Tibial nerve (tissue), 4 donors: Measurements from ENCODE around the gene ROBO4. TPM values are rescaled to one million over a fixed set of nuclear protein-coding genes. Genes with fewer than 3 reads are reported as not detected.

ENCODE experiments used
- DNase-seq, 2 donors: peaks; one replicate each; pipeline ENCODE4 v3.0.0-alpha.2; 2019; ENCODE audit warnings: low spot score in 2 of 2
- H3K27ac ChIP-seq, 4 donors: fragments of 200-600 bp; sonication (generic) in 3 of 4; one replicate each; pipeline ENCODE4 v1.5.1; 2017 to 2019; ENCODE audit warnings: mild to moderate bottlenecking in 1 of 4
- H3K27me3 ChIP-seq, 2 donors: fragments of 200-600 bp; sonication (generic) in 1 of 2; one replicate each; pipeline versions ENCODE4 v1.5.1 to v1.6.0; 2017 to 2019
- H3K36me3 ChIP-seq, 3 donors: fragments of 200-600 bp; sonication (generic); one replicate each; pipeline ENCODE4 v1.5.1; 2018 to 2019
- H3K4me1 ChIP-seq, 4 donors: fragments of 200-600 bp; sonication (generic) in 3 of 4; one replicate each; pipeline ENCODE4 v1.5.1; 2017 to 2019
- H3K4me3 ChIP-seq, 4 donors: fragments of 200-600 bp; sonication (generic) in 3 of 4; one replicate each; pipeline ENCODE4 v1.5.1; 2017 to 2019; ENCODE audit warnings: mild to moderate bottlenecking in 1 of 4, moderate library complexity in 1 of 4
- H3K9me3 ChIP-seq, 4 donors: fragments of 200-600 bp; sonication (generic) in 3 of 4; one replicate each; pipeline ENCODE4 v1.5.1; 2017 to 2019
- CTCF ChIP-seq, 5 experiments: fragments of 200-600 bp in 3 of 5; fragments of 450-650 bp in 2 of 5; sonication (generic) in 3 of 5; IDR thresholded peaks; one replicate each; pipeline ENCODE4 v1.5.1; 2016 to 2019; ENCODE audit warnings: antibody characterized with exemption in 5 of 5, mild to moderate bottlenecking in 3 of 5, moderate library complexity in 2 of 5
- EP300 ChIP-seq, 2 donors: sonication (generic); formaldehyde crosslinking; IDR thresholded peaks; one replicate each; pipeline ENCODE4 v1.6.1; 2017; ENCODE audit warnings: antibody characterized with exemption in 2 of 2, mild to moderate bottlenecking in 1 of 2
- POLR2A ChIP-seq, 2 donors: fragments of 450-650 bp; IDR thresholded peaks; one replicate each; pipeline ENCODE4 v1.6.1; 2017; ENCODE audit warnings: antibody characterized with exemption in 2 of 2, mild to moderate bottlenecking in 2 of 2, moderate library complexity in 2 of 2
- WGBS, 2 donors: methylation state at CpG; one replicate each; pipeline ENCODE4 v1.1.5; 2018; 5-methylcytosine and 5-hydroxymethylcytosine counted together
- total RNA-seq, 4 donors: library from RNA; depleted of rRNA; stranded (reverse); fragments of >200 nt; gene quantifications; one replicate each; pipeline ENCODE4 v1.1.0, GENCODE V29; 2016

ROBO4 gene
- total RNA-seq, 4 donors from 2014 or later = 12.1 to 38.8 (median 28.0) TPM

- H3K27me3 ChIP-seq = peaks cover 8 to 100% of the 10 kb centered on the region in 2 donors
- TF ChIP-seq CTCF (IDR thresholded peaks at IDR 0.05) (no peak), POLR2A (IDR thresholded peaks at IDR 0.05) (no peak), EP300 (IDR thresholded peaks at IDR 0.05) (no peak)
- no peak for DNase-seq
- H3K4me1 ChIP-seq = peaks cover 0 to 32% (median 14%) of the 10 kb centered on the region in 4 donors
- no peak overlapping the region for H3K4me3 ChIP-seq
- no peak overlapping the region for H3K27ac ChIP-seq
- 16 to 18% methylated on average over 7 to 8 of the region's 8 CpGs for WGBS, 2 donors
- H3K36me3 ChIP-seq = no peaks in the 10 kb centered on the region
- H3K9me3 ChIP-seq = no peaks in the 10 kb centered on the region
Measured at GRCh38 chr11:124843616-124843910, 54.1 kb downstream of the ROBO4 start.

- H3K4me3 ChIP-seq = no peak overlapping the region
- peaks cover 0 to 34% (median 15%) of the 10 kb centered on the region in 4 donors for H3K4me1 ChIP-seq
- H3K27ac ChIP-seq = no peak overlapping the region
- no peaks in the 10 kb centered on the region for H3K36me3 ChIP-seq
- TF ChIP-seq CTCF (IDR thresholded peaks at IDR 0.05) (no peak), POLR2A (IDR thresholded peaks at IDR 0.05) (no peak), EP300 (IDR thresholded peaks at IDR 0.05) (no peak)
- no peaks in the 10 kb centered on the region for H3K9me3 ChIP-seq
- peaks cover 8 to 96% of the 10 kb centered on the region in 2 donors for H3K27me3 ChIP-seq
- 29 to 50% methylated on average over 4 of the region's 4 CpGs for WGBS, 2 donors
- no peak for DNase-seq
Measured at GRCh38 chr11:124842305-124842704, 55.4 kb downstream of the ROBO4 start.

- peaks cover 0 to 38% (median 16%) of the 10 kb centered on the region in 4 donors for H3K4me1 ChIP-seq
- TF ChIP-seq POLR2A (IDR thresholded peaks at IDR 0.05) = no peak
- peaks cover 8 to 92% of the 10 kb centered on the region in 2 donors for H3K27me3 ChIP-seq
- no peaks in the 10 kb centered on the region for H3K36me3 ChIP-seq
- H3K4me3 ChIP-seq = no peak overlapping the region
- no peak for DNase-seq
- H3K27ac ChIP-seq = no peak overlapping the region
- WGBS, 2 donors = 45 to 53% methylated on average over 2 of the region's 2 CpGs
- no peaks in the 10 kb centered on the region for H3K9me3 ChIP-seq
Measured at GRCh38 chr11:124841840-124842239, 55.8 kb downstream of the ROBO4 start.

GRCh38 chr11:124841201-124841600 is 56.5 kb downstream of the ROBO4 start:
- H3K27me3 ChIP-seq = peaks cover 8 to 85% of the 10 kb centered on the region in 2 donors
- peaks cover 0 to 40% (median 16%) of the 10 kb centered on the region in 4 donors for H3K4me1 ChIP-seq
- no peak overlapping the region for H3K4me3 ChIP-seq
- H3K36me3 ChIP-seq = no peaks in the 10 kb centered on the region
- no peak overlapping the region for H3K27ac ChIP-seq
- no peaks in the 10 kb centered on the region for H3K9me3 ChIP-seq
- TF ChIP-seq CTCF (IDR thresholded peaks at IDR 0.05) = no peak
- TF ChIP-seq POLR2A (IDR thresholded peaks at IDR 0.05) = no peak
- TF ChIP-seq EP300 (IDR thresholded peaks at IDR 0.05) = no peak
- DNase-seq = no peak
- 39 to 49% methylated on average over 3 of the region's 3 CpGs for WGBS, 2 donors

- no peaks in the 10 kb centered on the region for H3K36me3 ChIP-seq
- H3K27ac ChIP-seq = no peak overlapping the region
- H3K4me3 ChIP-seq = no peak overlapping the region
- peaks cover 0 to 41% (median 16%) of the 10 kb centered on the region in 4 donors for H3K4me1 ChIP-seq
- TF ChIP-seq POLR2A (IDR thresholded peaks at IDR 0.05) = no peak
- TF ChIP-seq EP300 (IDR thresholded peaks at IDR 0.05) = no peak
- no peak for TF ChIP-seq CTCF (IDR thresholded peaks at IDR 0.05)
- DNase-seq = no peak
- H3K27me3 ChIP-seq = peaks cover 8 to 80% of the 10 kb centered on the region in 2 donors
- WGBS, 2 donors = 60 to 65% methylated on average over 1 of the region's 1 CpG
- no peaks in the 10 kb centered on the region for H3K9me3 ChIP-seq
Measured at GRCh38 chr11:124840666-124841065, 57.0 kb downstream of the ROBO4 start.
